ENCODE measurements around the gene CAMTA1. TPM values are rescaled to one million over a fixed set of nuclear protein-coding genes. Genes with fewer than 3 reads are reported as not detected.

CAMTA1 gene
- total RNA-seq, 3 donors from 2014 or later, result 73.4 to 114 (median 82.6) TPM

GRCh38 chr1:6813165-6813564 lies 27.9 kb downstream of the CAMTA1 start:
- TF ChIP-seq, protein P1, sequence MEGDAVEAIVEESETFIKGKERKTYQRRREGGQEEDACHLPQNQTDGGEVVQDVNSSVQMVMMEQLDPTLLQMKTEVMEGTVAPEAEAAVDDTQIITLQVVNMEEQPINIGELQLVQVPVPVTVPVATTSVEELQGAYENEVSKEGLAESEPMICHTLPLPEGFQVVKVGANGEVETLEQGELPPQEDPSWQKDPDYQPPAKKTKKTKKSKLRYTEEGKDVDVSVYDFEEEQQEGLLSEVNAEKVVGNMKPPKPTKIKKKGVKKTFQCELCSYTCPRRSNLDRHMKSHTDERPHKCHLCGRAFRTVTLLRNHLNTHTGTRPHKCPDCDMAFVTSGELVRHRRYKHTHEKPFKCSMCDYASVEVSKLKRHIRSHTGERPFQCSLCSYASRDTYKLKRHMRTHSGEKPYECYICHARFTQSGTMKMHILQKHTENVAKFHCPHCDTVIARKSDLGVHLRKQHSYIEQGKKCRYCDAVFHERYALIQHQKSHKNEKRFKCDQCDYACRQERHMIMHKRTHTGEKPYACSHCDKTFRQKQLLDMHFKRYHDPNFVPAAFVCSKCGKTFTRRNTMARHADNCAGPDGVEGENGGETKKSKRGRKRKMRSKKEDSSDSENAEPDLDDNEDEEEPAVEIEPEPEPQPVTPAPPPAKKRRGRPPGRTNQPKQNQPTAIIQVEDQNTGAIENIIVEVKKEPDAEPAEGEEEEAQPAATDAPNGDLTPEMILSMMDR (IDR thresholded peaks at IDR 0.05), result no peak
- Histone ChIP-seq H3K4me3 (no peak overlapping the region), H3K36me3 (ENCODE audit: low read depth) (no peaks in the 10 kb centered on the region), H3K9me3 (no peaks in the 10 kb centered on the region), H3K4me1 (ENCODE audit: low read depth) (peaks cover 11% of the 10 kb centered on the region)
- intact Hi-C loops (cut with DNase I, micrococcal nuclease), result no loop called here
- no peak for DNase-seq
- no peak for ATAC-seq

DNA sequence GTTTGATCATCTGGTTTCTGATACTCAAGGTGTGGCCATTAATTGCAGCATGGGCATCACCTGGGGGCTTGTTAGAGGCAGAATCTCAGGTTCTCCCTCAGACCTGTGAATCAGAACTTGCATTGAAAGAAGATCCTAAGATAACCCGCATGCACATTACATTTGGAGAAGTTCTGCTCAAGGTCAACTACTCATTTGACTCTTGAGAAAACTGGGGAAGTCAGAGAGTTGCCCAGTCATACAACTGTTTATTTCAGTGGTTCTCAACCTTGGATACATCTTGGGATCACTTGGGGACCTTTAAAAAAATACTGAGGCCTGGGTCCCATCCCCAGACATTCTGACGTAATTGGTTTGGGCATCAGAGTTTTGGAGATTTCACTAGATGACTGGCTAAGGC lies 30.5 kb downstream of the CAMTA1 start:
- ATAC-seq (no peak), DNase-seq (no peak)
- Histone ChIP-seq H3K4me3 (no peak overlapping the region), H3K4me1 (ENCODE audit: low read depth) (peaks cover 15% of the 10 kb centered on the region), H3K36me3 (ENCODE audit: low read depth) (no peaks in the 10 kb centered on the region), H3K9me3 (no peaks in the 10 kb centered on the region)
- intact Hi-C loops (cut with DNase I, micrococcal nuclease), result no loop called here
- TF ChIP-seq, protein P1 (IDR thresholded peaks at IDR 0.05), result no peak

GRCh38 chr1:6819246-6820040 lies 34.2 kb downstream of the CAMTA1 start:
- no peak for DNase-seq
- no peaks in the 10 kb centered on the region for H3K36me3 ChIP-seq (ENCODE audit: low read depth)
- no peak overlapping the region for H3K4me3 ChIP-seq
- H3K4me1 ChIP-seq (ENCODE audit: low read depth), result peaks cover 28% of the 10 kb centered on the region
- no peaks in the 10 kb centered on the region for H3K9me3 ChIP-seq
- peak; percentile 38 for ATAC-seq
- TF ChIP-seq, protein P1 (IDR thresholded peaks at IDR 0.05), result no peak
- intact Hi-C loops (cut with DNase I, micrococcal nuclease), result no loop called here

- intact Hi-C loops (cut with DNase I, micrococcal nuclease), result no loop called here
- H3K4me3 ChIP-seq, result no peak overlapping the region
- no peaks in the 10 kb centered on the region for H3K36me3 ChIP-seq (ENCODE audit: low read depth)
These were observed 35.6 kb downstream of the CAMTA1 start for GRCh38 chr1:6820899-6821298.

GRCh38 chr1:6822530-6823359 lies 37.5 kb downstream of the CAMTA1 start:
- H3K4me3 ChIP-seq, result no peak overlapping the region
- peak; percentile 93 for ATAC-seq

More at GRCh38 chr1:6820899-6821298, 35.6 kb downstream of the CAMTA1 start:
- no peaks in the 10 kb centered on the region for H3K9me3 ChIP-seq
- no peak for DNase-seq
- TF ChIP-seq, protein P1 (IDR thresholded peaks at IDR 0.05), result no peak
- ATAC-seq, result no peak
- peaks cover 40% of the 10 kb centered on the region for H3K4me1 ChIP-seq (ENCODE audit: low read depth)

More at GRCh38 chr1:6822530-6823359, 37.5 kb downstream of the CAMTA1 start:
- DNase-seq, result peak in 1 of 3 donors; percentile 81
- TF ChIP-seq, protein P1 (IDR thresholded peaks at IDR 0.05), result no peak
- intact Hi-C loops (cut with DNase I, micrococcal nuclease), result no loop called here
- Histone ChIP-seq H3K9me3 (no peaks in the 10 kb centered on the region), H3K4me1 (ENCODE audit: low read depth) (peaks cover 51% of the 10 kb centered on the region), H3K36me3 (ENCODE audit: low read depth) (no peaks in the 10 kb centered on the region)

All from mucosa of descending colon (tissue), 3 donors.